Peyer's patch (tissue), 4 donors: ENCODE measurements around the gene PTGFRN.

Experiments used
- CTCF ChIP-seq, 6 experiments: fragments of 450-650 bp in 4 of 6; fragments of 200-600 bp in 2 of 6; sonication (generic) in 1 of 6; IDR thresholded peaks; one replicate each; pipeline ENCODE4 v1.5.1; 2017 to 2019; ENCODE audit warnings: antibody characterized with exemption in 6 of 6, mild to moderate bottlenecking in 3 of 6, moderate library complexity in 1 of 6
- POLR2A ChIP-seq, 2 donors: fragments of 450-650 bp; IDR thresholded peaks; one replicate each; pipeline ENCODE4 v1.5.1; 2017; ENCODE audit warnings: antibody characterized with exemption in 2 of 2, mild to moderate bottlenecking in 2 of 2, moderate library complexity in 2 of 2

- no peak for TF ChIP-seq CTCF (IDR thresholded peaks at IDR 0.05)
- no peak for TF ChIP-seq POLR2A (IDR thresholded peaks at IDR 0.05)
Observed at GRCh38 chr1:116912846-116913245, 3.1 kb downstream of the PTGFRN start.
